DND-41 (cell line): ENCODE results near the gene TEC.

Source experiments
- ATAC-seq: fragments of 200-7000 bp; cut with Tn5 transposase; 3 replicates; pipeline ENCODE4 v1.9.1; 2021; ENCODE audit warnings: low read depth; ENCODE audit not compliant: insufficient read depth
- DNase-seq: peaks from one replicate; pipeline ENCODE4 v3.0.0-alpha.2; 2020
- H2AFZ ChIP-seq: 2 replicates; pipeline ENCODE4 v1.6.0; 2012; ENCODE audit warnings: low read depth, low read length
- H3K27ac ChIP-seq: 2 replicates; pipeline ENCODE4 v1.5.1; 2012; ENCODE audit warnings: low read length, inconsistent platforms
- H3K27me3 ChIP-seq: fragments of 200-600 bp; sonication (generic); 2 replicates; pipeline ENCODE4 v1.6.0; 2012; ENCODE audit warnings: low read length, mild to moderate bottlenecking, inconsistent platforms; ENCODE audit not compliant: insufficient read depth, poor library complexity
- H3K36me3 ChIP-seq: 2 replicates; pipeline ENCODE4 v1.5.1; 2012; ENCODE audit warnings: low read length, inconsistent platforms; ENCODE audit not compliant: insufficient read depth
- H3K4me1 ChIP-seq: 2 replicates; pipeline ENCODE4 v1.5.1; 2012; ENCODE audit warnings: mild to moderate bottlenecking, low read length; ENCODE audit not compliant: insufficient read depth
- H3K4me2 ChIP-seq: 2 replicates; pipeline ENCODE4 v1.6.0; 2012; ENCODE audit warnings: mild to moderate bottlenecking, moderate library complexity, low read length, inconsistent platforms; ENCODE audit not compliant: insufficient read depth
- H3K4me3 ChIP-seq, 2 experiments: fragments of 200-600 bp in 1 of 2; shearing (Covaris generic) in 1 of 2; 2 replicates each; pipeline ENCODE4 v1.5.1; 2012 to 2016; ENCODE audit warnings: inconsistent platforms in 2 of 2, low read length in 2 of 2, mild to moderate bottlenecking in 2 of 2, low read depth in 1 of 2, moderate library complexity in 1 of 2
- H3K79me2 ChIP-seq: 2 replicates; pipeline ENCODE4 v1.6.0; 2012; ENCODE audit warnings: low read length, inconsistent platforms; ENCODE audit not compliant: insufficient read depth
- H3K9ac ChIP-seq: 2 replicates; pipeline ENCODE4 v1.6.0; 2012; ENCODE audit warnings: low read depth, mild to moderate bottlenecking, inconsistent platforms, low read length, moderate library complexity
- H3K9me3 ChIP-seq: 2 replicates; pipeline ENCODE4 v1.5.1; 2012; ENCODE audit warnings: low read length, moderate library complexity, mild to moderate bottlenecking, inconsistent platforms; ENCODE audit not compliant: insufficient read depth, severe bottlenecking
- H4K20me1 ChIP-seq: 2 replicates; pipeline ENCODE4 v1.6.0; 2012; ENCODE audit warnings: low read length; ENCODE audit not compliant: insufficient read depth
- EZH2 ChIP-seq: IDR thresholded peaks from 3 replicates; pipeline ENCODE4 v1.6.1; 2012; ENCODE audit warnings: borderline replicate concordance, low read depth, mild to moderate bottlenecking, moderate library complexity, low read length, inconsistent platforms; ENCODE audit not compliant: severe bottlenecking
- TF ChIP-seq, protein P1 (sequence below): IDR thresholded peaks from 2 replicates; pipeline ENCODE4 v1.5.1; 2012; ENCODE audit warnings: borderline replicate concordance, low read length, moderate library complexity, mild to moderate bottlenecking; ENCODE audit not compliant: poor library complexity, severe bottlenecking; ENCODE audit errors: extremely low read depth

The TEC gene

DNA sequence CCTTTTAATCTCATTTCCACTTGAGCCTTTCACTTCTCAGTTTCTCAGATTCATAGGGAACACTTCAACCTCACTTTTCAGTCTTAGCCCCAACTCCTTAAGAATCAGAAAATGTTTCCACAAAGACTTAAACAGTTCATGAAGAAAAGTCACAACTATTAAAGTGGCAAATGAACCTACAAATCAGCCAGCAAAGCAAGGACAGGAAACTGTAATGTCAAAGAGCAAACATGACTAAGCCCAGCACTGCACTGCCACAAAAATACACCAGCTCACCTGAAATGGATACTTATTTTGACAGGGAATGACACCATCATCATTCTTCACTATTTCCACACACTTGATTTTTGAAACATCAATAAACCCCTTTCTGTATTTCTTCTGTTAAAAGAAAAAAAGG, 93.8 kb downstream of the TEC start:
- no peaks in the 10 kb centered on the region for H3K9me3 ChIP-seq
- H3K27ac ChIP-seq: no peak overlapping the region
- H3K4me2 ChIP-seq: no peak overlapping the region
- no peaks in the 10 kb centered on the region for H3K36me3 ChIP-seq
- no peak overlapping the region for H2AFZ ChIP-seq
- H3K27me3 ChIP-seq: no peaks in the 10 kb centered on the region
- no peak overlapping the region for H3K4me3 ChIP-seq
- DNase-seq (no peak), ATAC-seq (no peak)
- TF ChIP-seq EZH2: no peak
- TF ChIP-seq, protein P1, sequence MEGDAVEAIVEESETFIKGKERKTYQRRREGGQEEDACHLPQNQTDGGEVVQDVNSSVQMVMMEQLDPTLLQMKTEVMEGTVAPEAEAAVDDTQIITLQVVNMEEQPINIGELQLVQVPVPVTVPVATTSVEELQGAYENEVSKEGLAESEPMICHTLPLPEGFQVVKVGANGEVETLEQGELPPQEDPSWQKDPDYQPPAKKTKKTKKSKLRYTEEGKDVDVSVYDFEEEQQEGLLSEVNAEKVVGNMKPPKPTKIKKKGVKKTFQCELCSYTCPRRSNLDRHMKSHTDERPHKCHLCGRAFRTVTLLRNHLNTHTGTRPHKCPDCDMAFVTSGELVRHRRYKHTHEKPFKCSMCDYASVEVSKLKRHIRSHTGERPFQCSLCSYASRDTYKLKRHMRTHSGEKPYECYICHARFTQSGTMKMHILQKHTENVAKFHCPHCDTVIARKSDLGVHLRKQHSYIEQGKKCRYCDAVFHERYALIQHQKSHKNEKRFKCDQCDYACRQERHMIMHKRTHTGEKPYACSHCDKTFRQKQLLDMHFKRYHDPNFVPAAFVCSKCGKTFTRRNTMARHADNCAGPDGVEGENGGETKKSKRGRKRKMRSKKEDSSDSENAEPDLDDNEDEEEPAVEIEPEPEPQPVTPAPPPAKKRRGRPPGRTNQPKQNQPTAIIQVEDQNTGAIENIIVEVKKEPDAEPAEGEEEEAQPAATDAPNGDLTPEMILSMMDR: no peak
- no peaks in the 10 kb centered on the region for H3K4me1 ChIP-seq
- H3K79me2 ChIP-seq: no peaks in the 10 kb centered on the region
- no peaks in the 10 kb centered on the region for H4K20me1 ChIP-seq
- no peak overlapping the region for H3K9ac ChIP-seq

DNA sequence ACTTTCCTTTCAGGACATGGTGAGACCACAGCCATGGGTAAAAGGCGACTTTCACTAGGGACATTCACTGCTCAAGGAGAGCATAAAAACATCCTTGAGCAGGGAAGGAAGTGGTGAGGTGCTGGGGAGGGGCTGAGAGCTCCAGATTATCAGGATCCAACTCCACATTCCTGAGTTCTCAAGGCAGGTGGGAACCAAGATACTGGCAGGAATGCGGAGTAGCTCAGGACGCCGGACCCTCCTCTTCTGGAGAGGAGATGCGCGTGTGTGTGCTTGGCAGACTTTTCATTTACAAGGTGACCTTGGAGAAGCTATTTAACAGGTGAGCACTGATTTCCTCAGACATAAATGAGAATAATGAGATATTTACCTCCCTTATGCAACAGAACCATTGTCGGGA, 94.3 kb downstream of the TEC start:
- Histone ChIP-seq H3K4me1 (no peaks in the 10 kb centered on the region), H3K27ac (no peak overlapping the region), H3K27me3 (no peaks in the 10 kb centered on the region), H3K79me2 (no peaks in the 10 kb centered on the region), H4K20me1 (no peaks in the 10 kb centered on the region), H3K9ac (no peak overlapping the region), H3K4me2 (no peak overlapping the region), H2AFZ (no peak overlapping the region), H3K36me3 (no peaks in the 10 kb centered on the region), H3K4me3 (no peak overlapping the region), H3K9me3 (no peaks in the 10 kb centered on the region)
- TF ChIP-seq EZH2: no peak
- TF ChIP-seq, protein P1: no peak
- DNase-seq (no peak), ATAC-seq (no peak)

DNA sequence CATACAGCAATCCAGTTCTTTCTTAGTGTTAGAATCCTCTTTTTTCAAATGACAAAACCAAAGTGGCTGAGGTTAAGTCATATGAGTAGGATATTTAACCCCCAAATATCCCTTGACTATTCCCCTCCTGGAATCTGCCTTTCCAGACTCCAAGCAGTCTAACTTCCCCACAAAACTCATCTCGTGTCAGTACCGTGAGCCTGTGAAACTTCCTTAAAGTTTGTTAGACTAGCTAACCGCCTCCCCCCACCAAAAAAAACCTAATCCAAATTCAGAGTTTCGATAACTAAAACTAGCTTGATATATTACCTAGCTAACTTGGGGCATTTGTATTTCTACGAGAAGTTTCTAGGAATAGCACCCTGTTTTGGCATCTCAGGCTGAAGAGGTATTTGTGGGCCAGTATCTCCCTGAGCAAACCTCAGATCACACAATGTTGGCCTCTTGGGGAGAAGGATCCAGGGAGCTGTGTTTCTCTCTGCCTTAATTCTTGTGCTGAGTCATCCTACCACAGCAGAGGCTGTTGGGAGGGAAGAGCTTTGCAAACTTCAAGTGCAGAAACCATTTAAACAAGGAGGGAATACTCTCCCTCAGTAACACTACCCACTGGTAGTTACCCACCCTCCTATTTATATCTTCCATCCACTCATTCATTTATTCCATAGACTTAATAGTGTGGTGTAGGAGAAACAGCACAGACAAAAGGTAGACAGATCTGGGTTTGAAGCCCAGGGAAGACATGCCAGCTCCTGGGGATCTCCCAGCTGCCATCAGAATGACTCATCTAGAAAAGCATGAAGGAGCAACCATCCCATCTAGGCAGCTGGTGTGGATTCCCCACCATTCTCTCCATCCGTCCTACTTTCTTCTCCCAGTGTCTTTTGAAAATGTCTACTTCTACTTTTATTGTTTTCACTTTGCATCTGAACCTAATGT, 96.3 kb downstream of the TEC start:
- DNase-seq: no peak
- Histone ChIP-seq H4K20me1 (no peaks in the 10 kb centered on the region), H3K4me2 (no peak overlapping the region), H3K27me3 (no peaks in the 10 kb centered on the region), H3K4me1 (no peaks in the 10 kb centered on the region), H2AFZ (no peak overlapping the region), H3K27ac (no peak overlapping the region), H3K79me2 (no peaks in the 10 kb centered on the region), H3K9ac (no peak overlapping the region), H3K9me3 (no peaks in the 10 kb centered on the region), H3K36me3 (no peaks in the 10 kb centered on the region), H3K4me3 (no peak overlapping the region)
- no peak for TF ChIP-seq EZH2
- TF ChIP-seq, protein P1: no peak
- 0 out of 3 replicates have a peak, but pooled peaks have one; percentile 12 for ATAC-seq
